ENCODE measurements around the gene OR5H6.
"Not testable (repeated sequence)": the region's sequence is repeated elsewhere in the genome, so short reads cannot be mapped to it uniquely, and the experiment has no call there.

The OR5H6 gene

DNA sequence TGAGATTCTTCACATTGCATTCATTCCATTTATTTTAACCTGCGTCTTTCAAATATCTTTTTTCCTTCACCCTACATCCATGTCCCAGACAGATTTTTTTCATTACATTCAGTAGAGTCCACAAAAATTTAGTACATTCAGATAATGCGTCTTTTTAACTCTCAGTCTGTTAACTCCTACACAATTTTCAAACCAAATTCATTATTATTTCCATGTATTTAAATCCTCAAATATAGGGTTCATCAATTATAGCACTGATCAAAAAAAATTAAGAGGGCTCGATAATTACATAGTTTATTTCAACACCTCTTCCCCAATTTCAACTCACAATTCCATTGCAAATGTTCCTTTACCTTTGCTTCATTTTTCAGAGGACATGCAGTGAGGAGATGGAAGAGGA is at the start of gene OR5H6:
TSS of gene OR5H6 (plus strand) at position 301 of the 400 bp plus-strand sequence. CDS start at position 390, 89 bp downstream.
- DNase-seq (ENCODE audit: low read depth in 2 of 2) = no peak

DNA sequence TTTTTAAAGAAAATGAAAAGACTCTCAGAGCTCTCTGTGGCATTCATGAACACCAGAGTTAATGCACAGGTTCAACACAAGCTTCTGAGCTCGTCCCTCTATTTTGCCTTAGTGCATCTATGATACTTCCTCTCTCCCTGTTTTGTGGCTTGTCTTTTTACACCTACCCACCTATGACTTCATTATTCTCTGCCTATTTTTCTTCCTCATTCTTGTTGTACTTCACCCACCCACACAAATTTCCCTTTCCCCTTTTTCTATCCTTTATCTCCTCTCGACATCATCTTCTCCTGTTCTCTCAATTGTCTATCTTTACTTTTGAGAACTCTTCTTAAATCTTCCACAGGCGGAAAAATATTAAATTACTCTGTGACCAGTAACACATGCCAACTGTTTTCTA is 49.0 kb upstream of the OR5H6 start:
- DNase-seq (ENCODE audit: low read depth in 2 of 2) = no peak

DNA sequence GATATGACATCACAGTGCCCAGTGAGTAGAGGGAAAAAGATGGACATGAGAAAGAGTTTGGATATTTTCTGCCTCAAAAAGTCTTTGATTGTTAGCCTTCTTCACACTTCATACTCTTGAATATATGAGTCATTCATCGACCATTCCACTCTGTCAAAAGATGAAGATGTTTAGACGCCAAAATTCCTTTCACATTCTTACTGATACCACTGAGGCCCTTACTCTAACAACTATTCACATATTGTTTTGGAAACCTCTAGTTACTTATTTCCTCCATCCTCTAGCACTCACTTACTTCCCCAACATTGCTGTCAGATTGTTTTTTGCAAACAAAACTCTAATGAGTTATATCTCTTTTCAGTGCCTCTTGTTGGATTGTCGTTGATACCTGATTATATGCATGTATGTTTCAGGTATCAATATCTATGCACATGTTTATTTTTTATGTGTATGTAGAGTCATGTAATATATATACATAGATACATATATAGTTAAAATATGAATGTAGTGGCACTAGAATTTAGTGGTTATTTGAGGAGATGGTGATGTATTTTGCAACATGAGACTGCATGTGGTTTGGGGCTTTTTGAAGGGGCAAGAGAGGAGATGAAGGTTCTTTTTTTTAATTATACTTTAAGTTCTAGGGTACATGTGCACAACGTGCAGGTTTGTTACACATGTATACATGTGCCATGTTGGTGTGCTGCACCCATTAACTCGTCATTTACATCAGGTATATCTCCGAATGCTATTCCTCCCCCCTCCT is 40.0 kb upstream of the OR5H6 start:
- DNase-seq (ENCODE audit: low read depth in 2 of 2) = no peak

DNA sequence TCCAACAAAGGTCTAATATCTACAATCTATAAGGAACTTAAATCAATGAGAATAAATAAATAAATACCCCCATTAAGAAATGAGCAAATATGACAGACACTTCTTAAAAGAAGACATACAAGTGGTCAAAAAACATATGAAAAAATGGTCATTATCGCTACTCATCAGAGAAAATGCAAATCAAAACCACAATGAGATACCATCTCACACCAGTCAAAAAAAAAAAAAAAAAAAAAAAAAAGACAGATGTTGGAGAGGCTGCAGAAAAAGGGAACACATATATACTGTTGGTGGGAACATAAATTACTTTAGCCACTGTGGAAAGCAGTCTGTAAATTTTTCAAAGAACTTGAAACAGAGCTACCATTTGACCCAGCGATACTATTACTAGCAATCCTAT is 31.6 kb upstream of the OR5H6 start:
- DNase-seq (ENCODE audit: low read depth in 2 of 2) = no peak

DNA sequence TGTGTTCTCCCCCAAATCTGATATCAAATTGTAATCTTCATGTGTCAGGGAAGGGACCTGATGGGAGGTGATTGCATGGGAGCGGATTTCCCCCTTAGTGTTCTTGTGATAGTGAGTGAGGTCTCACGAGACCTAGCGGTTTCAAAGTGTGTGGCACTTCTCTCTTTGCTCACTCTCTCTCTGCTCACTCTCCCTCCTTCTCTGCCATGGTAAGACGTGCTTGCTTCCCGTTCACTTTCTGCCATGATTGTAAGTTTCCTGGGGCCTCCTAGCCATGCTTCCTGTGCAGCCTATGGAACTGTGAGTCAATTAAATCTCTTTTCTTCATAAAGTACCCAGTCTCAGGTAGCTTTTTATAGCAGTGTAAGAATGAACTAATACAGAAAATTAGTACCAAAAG is 30.6 kb upstream of the OR5H6 start:
- DNase-seq (ENCODE audit: low read depth in 2 of 2) = no peak

DNA sequence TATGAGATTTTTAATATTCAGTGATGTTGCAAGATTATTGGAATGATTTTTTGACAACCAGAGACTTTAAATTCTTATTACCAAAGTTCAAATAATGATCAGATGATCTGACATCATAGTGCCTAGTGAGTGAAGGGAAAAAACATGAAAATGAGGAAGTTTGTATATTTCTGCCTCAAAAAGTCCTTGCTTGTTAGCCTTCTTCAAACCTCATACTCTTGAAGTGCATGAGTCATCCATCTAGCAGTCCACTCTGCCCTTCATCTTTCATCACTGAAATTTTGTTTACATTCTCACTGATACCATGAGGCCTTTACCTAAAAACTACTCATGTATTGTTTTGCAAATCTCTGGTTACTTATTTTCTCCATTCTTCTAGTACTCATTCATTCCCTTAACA is 23.9 kb upstream of the OR5H6 start:
- DNase-seq (ENCODE audit: low read depth in 2 of 2) = no peak

DNA sequence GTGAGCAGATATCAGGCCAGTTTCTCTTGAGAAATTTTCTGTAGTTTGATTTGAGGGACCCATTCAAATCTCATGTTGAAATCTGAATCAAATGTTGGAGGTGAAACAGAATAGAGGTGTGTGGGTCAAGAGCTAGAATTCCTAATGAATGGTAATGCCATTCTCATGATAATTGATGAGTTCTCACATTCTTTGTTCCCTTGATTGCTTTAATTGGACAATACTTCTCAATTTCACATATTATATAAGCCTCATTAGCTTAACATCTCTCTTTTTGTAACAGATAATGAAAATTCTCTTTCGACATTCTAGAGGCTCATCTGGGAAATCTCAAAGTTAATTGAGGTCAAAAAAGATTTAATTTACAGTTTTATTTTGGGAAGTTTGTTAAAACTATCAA is 21.9 kb upstream of the OR5H6 start:
- DNase-seq (ENCODE audit: low read depth in 2 of 2) = no peak

DNA sequence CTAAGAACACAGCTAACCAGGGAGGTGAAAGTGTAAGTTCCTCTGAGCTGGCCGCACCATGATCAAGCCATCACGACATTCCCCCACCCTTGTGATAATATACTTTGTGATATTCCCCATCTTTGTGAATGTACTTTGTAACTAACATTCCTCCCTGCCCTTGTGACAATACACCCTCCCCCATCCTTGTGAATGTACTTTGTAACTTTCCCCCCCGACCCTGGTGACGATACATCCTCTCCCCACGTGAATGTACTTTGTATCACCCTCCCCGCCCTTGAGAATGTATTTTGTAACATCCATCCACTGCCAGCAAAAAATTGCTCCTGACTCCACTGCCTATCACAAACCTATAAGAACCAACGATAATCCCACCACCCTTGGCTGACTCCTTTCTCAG is 20.2 kb upstream of the OR5H6 start:
- no peak for DNase-seq (ENCODE audit: low read depth in 2 of 2)

DNA sequence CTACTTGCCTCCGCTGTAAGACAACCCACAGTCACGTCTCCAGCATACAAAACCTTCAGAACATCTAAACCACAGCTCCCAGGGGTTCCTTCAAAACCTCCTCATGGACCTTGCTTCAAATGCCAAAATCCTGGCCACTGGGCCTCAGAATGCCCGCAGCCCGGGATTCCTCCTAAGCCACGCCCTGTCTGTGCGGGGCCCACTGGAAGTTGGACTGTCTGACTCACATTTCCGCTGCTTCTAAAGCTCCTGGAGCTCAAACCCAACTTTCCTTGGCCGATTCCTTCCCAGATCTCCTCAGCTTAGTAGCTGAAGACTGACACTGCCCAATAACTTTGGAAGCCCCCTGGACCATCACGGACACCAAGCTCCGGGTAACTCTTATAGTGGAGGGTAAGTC is 17.9 kb upstream of the OR5H6 start:
- no peak for DNase-seq (ENCODE audit: low read depth in 2 of 2)

DNA sequence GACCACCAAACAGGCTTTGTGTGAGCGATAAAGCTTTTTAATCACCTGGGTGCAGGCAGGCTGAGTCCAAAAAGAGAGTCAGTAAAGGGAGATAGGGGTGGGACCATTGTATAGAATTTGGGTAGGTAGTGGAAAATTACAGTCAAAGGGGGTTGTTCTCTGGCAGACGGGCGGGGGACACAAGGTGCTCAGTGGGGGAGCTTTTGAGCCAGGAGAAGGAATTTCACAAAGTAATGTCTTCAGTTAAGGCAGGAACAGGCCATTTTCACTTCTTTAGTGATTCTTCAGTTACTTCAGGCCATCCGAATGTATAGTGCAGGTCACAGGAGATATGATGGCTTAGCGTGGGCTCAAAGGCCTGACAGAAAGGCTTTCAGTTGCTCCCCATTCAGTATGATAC is 8.0 kb upstream of the OR5H6 start:
- not testable (repeated sequence) for DNase-seq (ENCODE audit: low read depth in 2 of 2)

DNA sequence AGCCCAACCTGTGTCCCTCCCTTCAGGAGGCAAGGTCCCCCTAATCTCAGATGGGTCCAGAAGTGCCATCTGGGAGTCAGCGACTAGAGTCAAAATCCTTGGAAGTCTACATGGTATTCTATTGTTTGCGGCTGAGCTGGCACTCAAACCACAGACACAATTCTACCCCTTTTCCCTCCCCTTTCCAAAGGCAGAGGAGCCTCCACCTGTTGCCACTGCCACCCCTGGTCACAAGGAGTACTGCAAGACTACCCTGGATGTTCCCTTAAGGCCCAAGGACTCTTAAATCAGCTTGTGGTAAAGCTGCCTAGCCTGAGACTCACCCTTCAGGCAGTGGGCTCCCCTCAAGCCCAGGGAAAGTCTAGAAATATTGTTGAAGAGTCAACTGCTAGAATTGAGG is 4.3 kb upstream of the OR5H6 start:
- DNase-seq (ENCODE audit: low read depth in 2 of 2) = no peak

DNA sequence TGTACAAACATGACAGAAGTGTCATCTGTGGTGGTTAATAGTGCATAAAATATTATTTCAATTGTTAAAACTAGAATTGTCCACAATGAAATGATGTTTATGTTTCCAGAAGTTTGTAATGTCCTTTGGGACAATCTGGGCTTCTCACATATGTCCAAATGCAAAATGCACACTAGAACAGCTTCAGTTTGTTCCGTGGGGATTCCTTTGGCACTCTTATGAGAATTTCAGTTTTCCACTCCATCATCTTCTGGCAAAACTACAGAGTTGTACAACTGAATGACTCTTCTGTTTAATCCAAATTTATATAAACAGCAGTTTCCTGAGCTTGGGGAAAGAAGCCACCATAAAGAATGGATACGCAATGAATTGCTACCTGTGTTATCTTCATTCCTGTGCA is 2.0 kb upstream of the OR5H6 start:
- DNase-seq (ENCODE audit: low read depth in 2 of 2) = no peak

DNA sequence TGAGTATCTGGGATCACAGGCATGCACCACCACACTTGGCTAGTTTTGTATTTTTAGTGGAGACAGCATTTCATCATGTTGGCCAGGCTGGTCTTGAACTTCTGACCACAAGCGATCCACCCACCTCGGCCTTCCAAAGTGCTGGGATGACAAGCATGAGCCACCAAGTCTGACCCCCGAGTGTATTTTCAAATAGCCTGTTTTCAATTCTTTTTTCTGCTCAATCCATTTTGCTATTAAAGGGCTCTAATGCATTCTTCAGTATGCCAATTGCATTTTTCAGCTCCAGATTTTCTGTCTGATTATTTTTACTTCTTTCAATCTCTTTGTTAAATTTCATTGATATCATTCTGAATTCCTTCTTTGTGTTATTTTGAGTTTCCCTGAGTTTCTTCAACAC is 5.8 kb downstream of the OR5H6 start:
- DNase-seq (ENCODE audit: low read depth in 2 of 2) = no peak

DNA sequence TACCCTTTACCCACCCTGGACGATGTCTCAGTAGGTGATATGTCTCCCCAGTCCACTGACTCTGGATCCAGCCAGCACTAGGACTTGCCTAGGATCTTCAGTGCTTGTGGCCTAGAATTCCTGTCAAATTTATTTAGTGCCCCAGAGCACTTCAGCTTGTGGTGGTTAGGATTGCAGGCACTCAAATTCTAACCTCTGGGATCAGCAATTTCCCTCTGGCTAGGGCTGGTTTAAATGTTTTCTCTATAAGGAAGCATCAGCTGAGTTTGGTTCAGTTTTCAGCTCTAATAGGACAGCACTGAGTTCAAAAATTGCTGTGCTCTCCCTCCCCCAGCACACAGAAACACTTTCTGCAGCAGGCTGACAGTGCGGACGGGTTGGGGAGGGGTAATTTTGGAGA is 8.1 kb downstream of the OR5H6 start:
- no peak for DNase-seq (ENCODE audit: low read depth in 2 of 2)

DNA sequence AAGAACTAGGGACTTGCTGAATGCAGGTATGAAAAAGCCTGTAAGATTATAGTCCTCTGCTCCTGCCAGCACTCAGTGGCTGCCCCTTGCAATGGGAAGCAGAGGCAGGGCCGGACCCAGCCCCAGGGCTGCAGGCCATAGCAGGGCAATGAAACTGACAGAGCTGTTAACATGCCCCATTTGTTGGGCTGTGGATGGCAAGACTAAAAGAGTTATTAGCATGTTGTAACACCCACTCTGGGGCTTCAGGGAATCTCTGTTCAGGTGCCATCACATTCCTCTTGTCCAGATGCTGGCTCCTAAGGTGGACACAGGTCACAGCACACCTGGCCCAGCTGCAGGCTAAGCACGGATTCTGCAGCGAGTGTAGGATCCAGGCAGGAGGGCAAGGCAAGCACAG is 10.9 kb downstream of the OR5H6 start:
- DNase-seq (ENCODE audit: low read depth in 2 of 2) = no peak

DNA sequence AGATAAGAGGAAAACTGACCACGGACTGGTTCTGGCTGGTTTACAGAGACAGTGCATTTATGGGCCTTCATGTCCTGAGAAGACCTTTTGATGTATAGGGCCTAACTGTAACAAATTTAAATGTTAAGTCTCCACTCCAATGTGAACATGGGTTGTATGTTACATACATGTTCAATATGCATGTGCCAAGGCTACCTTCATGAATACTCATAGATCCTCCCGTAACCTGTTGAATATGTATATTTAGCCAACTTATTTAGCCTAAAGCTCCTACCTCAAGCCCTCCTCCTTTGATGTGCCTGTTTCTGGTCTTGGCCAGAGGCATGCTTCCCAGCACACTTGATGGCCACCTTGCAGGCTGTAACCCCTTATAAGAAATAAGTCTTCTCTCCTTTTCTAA is 18.2 kb downstream of the OR5H6 start, which contains the start of gene OR5H2:
TSS of gene OR5H2 (plus strand) at position 301 of the 400 bp plus-strand sequence. CDS start 398 bp downstream, outside the sequence.
- DNase-seq (ENCODE audit: low read depth in 2 of 2) = no peak

DNA sequence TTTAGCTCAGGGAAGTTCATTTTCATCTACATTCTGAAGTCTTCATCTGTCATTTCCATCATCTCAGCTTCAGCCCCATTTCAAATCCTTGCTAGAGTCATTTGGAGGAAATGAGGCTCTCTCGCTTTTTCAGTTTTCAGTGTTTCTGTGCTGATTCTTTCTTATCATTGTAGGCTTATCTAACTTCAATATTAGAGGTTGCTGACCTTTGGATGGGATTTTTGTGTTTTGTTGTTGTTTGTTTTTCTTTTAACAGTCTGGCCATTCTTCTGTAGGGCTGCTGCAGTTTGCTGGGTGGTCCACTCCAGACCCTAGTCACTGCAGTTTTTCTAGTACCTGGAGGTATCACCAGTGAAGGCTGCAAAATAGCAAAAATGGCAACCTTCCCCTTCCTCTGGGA is 26.9 kb downstream of the OR5H6 start:
- no peak for DNase-seq (ENCODE audit: low read depth in 2 of 2)

DNA sequence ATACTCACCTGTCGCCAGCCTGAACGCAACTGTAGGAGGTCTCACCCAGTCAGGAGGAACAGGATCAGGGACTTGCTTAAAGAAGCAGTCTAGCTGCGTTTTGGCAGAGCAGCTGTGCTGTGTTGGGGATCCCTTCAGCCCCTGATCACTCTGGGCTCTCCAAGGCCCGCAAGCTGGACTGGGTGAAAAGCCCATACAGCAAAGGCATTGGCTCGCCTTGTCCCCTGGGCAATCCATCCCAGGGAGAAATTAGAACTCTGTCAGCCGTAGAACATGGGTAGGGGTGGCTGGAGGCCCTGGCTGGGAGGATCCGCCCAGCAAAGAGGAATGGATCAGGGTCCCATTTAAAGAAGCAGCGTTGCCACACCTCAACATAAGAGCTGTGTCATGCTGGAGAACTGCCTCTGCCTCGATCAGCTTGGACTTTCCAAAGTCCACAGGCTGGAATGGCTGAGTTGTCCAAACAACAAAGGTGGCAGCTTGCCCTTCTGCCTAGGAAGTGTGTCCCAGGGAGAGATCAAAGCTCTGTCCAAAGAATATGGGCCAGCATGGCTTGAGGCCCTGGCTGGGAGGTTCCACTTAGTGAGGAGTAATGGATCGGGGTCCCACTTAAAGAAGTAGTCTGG is 27.4 kb downstream of the OR5H6 start:
- DNase-seq (ENCODE audit: low read depth in 2 of 2) = no peak

Data from stimulated activated CD4-positive, alpha-beta T cell treated with anti-CD3 and anti-CD28 coated beads, Interleukin-1b, Interleukin-23, amount 100 ng/mL, for 1 hour (primary cell).